ENCODE measurements around the gene ENGASE.

DNA sequence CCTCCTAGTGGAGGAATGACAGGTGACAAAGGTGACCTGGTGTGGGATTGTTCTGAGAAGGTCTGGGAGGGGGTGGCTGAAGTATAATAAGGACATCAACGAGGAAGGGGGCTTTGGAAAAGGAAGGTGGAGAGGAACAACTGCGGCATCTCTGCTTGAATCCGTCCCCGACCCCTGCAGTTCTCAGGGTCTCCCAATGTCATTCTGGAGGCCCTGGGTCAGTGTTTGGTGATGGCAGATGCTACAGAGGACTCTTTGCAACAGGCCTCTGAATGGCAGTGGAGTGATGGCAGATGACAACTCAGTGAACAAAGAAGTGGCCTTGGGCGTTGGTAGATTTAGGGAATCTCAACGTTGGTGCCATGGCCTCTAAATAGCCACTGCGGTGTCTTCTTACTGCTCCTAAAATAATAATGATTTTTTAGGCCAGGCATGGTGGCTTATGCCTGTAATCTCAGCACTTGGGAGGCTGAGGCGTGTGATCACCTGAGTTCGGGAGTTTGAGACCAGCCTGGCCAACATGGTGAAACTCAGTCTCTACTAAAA, 1.3 kb downstream of the ENGASE start:
- TF ChIP-seq SMC3 (IDR thresholded peaks at IDR 0.05; ENCODE audit: low read depth, low read length) (no peak), RAD21 (IDR thresholded peaks at IDR 0.05; ENCODE audit: low read length) (no peak), POLR2A (IDR thresholded peaks at IDR 0.05; ENCODE audit: low read depth, low read length) (no peak), FOS (IDR thresholded peaks at IDR 0.05; ENCODE audit: low read depth, low read length) (no peak)
- TF ChIP-seq, protein P1, sequence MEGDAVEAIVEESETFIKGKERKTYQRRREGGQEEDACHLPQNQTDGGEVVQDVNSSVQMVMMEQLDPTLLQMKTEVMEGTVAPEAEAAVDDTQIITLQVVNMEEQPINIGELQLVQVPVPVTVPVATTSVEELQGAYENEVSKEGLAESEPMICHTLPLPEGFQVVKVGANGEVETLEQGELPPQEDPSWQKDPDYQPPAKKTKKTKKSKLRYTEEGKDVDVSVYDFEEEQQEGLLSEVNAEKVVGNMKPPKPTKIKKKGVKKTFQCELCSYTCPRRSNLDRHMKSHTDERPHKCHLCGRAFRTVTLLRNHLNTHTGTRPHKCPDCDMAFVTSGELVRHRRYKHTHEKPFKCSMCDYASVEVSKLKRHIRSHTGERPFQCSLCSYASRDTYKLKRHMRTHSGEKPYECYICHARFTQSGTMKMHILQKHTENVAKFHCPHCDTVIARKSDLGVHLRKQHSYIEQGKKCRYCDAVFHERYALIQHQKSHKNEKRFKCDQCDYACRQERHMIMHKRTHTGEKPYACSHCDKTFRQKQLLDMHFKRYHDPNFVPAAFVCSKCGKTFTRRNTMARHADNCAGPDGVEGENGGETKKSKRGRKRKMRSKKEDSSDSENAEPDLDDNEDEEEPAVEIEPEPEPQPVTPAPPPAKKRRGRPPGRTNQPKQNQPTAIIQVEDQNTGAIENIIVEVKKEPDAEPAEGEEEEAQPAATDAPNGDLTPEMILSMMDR (conservative IDR thresholded peaks at IDR 0.05; ENCODE audit: low read depth, low read length), result no peak
- TF ChIP-seq, protein P2, sequence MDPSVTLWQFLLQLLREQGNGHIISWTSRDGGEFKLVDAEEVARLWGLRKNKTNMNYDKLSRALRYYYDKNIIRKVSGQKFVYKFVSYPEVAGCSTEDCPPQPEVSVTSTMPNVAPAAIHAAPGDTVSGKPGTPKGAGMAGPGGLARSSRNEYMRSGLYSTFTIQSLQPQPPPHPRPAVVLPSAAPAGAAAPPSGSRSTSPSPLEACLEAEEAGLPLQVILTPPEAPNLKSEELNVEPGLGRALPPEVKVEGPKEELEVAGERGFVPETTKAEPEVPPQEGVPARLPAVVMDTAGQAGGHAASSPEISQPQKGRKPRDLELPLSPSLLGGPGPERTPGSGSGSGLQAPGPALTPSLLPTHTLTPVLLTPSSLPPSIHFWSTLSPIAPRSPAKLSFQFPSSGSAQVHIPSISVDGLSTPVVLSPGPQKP (IDR thresholded peaks at IDR 0.05; ENCODE audit: borderline replicate concordance, low read depth, low read length), result no peak
- TF ChIP-seq, protein P3, sequence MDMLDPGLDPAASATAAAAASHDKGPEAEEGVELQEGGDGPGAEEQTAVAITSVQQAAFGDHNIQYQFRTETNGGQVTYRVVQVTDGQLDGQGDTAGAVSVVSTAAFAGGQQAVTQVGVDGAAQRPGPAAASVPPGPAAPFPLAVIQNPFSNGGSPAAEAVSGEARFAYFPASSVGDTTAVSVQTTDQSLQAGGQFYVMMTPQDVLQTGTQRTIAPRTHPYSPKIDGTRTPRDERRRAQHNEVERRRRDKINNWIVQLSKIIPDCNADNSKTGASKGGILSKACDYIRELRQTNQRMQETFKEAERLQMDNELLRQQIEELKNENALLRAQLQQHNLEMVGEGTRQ (IDR thresholded peaks at IDR 0.05; ENCODE audit: low read depth, low read length), result no peak
